ENCODE data around the gene CCDC92.

The CCDC92 gene, protein sequence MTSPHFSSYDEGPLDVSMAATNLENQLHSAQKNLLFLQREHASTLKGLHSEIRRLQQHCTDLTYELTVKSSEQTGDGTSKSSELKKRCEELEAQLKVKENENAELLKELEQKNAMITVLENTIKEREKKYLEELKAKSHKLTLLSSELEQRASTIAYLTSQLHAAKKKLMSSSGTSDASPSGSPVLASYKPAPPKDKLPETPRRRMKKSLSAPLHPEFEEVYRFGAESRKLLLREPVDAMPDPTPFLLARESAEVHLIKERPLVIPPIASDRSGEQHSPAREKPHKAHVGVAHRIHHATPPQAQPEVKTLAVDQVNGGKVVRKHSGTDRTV

DNA sequence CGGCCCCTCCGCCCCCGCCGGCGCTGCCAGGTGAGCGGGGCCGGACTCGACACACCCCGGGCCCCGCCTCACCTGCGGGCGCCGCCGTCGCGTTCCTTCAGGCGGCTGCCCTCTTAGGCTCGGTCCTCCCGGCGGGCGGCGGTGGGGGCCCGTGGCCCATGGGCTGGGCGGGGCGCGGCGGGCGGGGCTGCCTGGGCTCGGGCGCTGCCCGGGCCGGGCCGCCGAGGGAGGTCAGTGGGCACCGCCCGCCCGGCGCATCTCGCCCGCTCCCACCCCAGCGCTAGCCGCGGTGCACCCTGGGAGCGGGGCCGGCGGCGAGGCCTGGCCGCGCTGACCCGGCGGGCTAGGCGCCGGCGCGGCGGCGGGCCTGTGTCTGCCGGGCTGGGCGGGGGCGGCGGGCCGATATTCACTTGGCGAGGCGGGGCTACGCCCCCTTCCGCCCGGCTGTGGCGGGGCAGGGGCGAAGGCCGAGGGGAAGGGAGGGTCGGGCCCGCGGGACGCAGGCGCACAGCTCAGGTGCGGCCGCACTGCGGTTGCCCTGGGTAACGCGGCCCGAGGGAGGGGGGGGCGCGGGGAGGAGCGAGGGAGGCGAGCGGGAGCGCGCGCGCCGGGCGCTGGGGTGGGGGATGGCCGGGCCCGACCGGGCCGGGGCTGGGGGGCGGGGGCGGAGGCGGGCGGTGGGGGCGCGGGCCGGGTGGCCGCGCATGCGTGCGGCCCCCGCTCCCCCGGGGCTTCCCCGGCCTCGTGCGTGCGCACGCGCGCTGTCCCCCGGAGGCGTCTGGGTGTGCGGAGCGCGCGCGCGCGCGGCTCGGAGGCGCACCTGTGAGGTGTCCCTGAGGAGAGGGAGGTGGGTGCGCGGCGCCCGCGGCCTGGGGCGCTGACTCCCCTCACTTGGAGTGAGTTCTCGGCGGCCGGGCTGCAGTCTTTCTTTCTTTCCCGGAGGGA lies at the start of gene CCDC92, which contains the start of gene ZNF664:
CCDC92 (minus strand) TSS at position 375 of the 945 bp plus-strand sequence. CDS start 28,526 bp downstream, outside the sequence.
ZNF664 (plus strand) TSS at position 759 of the 945 bp plus-strand sequence. CDS start 38,930 bp downstream, outside the sequence.
- DNase-seq, result peak; percentile 64 to 76

DNA sequence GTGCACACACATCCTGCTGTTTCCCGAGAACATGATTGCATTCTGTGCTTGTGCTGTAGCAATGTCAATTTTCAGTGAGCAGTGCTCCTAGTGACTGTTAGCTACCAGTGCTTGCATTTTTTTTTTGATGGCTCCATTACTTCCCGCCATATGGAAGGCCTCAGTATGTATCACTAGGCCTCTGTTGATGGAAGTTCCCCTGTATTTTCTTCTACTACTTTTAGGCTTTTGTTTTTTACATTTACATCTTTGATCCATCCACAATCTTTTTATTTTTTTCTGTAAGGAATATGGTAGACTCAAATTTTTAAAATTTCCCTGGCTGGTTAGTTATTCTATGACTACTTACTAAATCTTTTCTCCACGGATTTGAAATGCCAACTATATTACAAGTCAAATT lies 49.5 kb upstream of the CCDC92 start:
- no peak for DNase-seq

DNA sequence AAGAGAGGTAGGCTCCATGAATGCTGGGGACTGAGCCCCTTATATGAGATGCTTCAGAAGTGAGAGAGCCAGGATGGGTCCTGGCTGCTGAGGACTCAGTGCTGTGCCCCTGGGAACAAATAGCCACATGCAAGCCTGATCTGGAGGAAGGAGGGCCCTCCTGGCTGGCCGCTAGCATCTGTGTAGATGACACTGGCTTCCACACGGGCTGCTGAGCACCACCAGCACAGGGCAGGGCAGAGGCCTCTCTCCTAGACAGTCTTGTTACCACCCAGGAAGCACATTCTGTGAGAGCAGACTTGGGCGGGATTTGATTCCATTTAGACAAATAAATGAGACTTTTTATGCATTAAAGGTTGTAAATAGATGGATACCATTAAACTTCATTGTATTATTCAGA lies 48.4 kb upstream of the CCDC92 start:
- no peak for DNase-seq

DNA sequence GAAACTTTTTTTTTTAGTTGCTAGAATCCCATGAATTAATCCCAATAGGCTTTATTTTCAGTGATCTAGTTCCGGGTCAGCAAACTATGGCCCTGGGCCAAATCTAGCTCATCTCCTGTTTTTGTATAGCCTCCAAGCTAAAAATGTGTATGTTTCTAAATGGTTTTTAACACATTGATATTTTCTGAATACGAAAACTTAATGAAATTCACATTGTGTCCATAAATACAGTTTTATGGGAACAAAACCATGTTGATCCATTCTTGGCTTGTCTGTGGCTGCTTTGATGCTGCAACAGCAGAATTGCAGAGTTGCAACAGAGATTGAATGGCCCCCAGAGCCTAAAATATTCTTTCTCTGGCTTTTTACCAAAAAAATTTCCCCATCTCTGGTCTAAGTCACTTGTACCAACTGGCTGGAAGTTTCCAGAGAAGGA lies 47.9 kb upstream of the CCDC92 start:
- no peak for DNase-seq

DNA sequence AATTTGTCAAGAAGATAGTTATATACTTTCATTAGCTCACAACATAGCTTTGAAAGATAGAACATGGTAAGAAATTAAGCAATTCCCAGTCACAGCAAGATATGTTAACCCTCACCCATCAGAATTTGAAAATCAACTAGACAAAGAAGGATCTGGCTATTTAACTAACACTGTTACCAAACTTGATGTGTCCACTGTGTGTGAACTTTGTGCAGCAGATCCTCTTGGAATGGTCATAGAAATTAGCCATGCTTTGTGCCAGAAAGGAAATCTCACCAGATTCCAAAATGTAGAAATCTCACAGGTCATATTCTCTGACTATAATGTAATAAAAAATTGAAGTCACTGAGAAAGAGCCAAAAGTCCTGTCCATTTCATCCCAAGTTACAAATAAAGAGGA lies 46.5 kb upstream of the CCDC92 start:
- no peak for DNase-seq

DNA sequence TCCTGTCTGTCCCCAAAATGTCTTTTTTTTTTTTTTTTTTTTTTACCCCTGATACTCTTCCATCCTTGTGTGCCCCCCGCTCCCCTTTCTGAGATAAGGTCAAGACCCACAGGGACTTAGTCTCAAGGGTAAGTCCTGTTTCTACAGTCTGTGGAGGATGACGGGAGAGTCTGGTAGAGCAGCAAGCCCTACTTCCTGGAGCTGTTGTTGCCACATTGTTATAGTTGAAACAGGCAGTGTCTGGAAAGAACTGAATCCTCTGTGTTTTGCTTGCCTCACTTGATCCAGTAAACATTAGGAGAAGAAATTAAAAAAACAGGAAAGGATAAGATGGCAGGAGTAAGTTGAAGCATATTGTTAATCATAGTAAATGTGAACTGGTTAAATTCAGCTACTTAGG lies 45.9 kb upstream of the CCDC92 start:
- no peak for DNase-seq

DNA sequence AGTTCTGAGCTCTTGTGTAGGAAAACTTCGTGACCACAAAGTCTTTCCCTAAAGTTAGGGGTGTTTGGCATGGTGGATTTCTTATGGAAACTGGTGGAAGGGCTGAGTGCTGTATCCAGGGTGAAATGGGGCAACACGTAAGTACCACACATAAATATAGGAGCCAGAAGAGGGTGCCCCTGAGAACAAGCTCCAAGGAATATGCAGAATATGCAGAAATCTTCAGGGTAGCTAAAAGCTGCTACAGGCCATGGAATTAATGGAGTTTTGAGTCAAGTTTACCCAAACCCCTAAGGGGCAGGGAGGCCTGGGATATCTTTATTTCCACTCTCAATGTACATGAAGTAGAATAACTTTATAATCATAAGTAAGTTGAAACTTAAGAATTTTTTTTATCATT lies 44.4 kb upstream of the CCDC92 start:
- DNase-seq, result no peak

DNA sequence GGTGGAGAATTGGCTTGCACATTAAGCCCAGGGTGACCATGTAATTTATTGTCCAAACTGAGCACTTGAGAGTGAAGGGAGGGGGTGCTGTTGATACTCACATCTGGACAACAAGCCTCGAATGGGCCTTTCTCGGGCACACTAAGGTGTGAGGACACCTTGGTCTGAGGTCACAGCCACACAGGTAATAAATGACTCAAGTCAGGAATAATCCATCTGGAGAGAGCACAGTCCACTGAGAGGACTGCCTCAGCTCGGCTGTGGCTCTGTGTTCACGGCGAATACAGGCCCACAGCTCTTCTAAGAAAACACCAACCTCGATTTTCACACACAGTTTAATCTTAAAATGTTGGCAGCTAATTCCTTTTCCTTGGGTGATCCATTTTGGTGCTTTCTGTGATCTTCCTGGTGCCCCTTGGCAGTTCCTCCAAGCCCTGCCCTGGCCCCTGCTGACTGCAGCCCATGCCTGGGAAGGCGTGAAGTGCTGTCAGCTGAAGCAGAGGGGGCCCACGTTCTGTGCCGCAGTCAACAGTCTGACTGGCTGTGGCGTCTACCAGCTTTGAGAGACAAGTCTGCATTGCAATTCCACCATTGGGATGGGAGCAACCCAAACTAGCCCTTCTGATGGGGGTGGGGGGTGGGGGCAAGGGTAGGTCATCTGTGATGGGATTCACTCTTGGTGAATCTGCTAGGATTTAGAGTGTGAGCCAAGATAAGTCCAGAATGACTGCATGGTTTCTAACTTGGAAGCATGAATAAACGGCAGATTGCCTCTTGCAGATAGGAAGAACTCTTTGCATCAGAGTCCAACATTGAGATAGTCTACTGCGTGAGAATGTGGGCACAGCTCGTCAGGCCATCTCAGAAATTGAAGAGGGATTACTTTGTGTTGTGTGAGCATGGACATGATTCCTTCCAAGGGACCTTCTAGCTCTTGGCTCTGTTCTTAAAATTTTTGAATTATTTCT lies 43.1 kb upstream of the CCDC92 start:
- DNase-seq, result no peak

DNA sequence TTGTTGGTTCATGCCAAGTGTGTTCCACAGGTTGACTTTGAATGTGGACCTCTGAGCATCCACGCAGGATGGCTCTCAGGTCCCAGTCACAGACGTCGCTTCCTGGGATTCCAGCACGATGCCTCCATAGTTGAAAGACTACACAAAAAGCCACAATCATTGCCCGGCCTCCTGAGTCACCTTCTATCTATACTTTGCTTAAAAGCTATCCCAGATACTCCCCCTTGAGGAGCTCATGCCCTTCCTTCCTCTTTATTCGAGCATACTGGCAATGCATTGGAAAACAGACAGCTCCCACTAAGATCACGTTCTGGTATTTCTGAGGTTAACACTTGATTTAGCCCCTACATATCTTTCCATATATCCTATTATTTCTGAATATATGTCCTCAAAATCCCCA lies 40.4 kb upstream of the CCDC92 start:
- no peak for DNase-seq

DNA sequence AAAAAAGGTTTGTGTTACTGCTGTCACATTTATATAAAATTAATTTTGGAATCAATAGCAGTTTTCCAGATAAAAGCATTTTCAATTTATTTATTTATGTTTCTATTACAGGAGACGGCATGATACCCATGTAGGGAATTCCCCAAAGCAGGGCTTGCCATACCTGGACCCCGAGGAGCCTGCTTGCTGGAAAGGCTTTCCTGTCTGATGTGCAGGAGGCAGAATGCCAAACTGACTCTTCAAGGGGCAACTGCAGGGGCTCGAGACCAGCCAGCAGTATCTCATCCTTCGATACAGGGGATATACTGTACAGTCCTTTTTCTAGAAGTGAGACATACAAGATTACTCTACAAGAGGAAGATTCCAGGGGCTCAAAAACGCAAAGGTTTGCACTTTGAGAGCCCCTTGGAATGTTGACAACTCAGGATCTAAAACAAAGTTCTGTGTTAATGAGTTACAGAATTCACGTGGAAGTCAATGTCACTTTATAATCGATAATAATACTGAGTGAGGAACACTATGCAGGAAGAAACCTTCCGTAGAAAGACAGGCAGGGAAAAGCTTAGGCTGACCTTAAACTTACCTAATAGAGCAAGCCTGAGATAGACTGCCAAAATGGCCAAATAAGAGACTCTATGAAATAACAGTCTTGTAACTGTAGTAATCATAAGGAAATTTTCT lies 38.9 kb upstream of the CCDC92 start:
- DNase-seq, result no peak

DNA sequence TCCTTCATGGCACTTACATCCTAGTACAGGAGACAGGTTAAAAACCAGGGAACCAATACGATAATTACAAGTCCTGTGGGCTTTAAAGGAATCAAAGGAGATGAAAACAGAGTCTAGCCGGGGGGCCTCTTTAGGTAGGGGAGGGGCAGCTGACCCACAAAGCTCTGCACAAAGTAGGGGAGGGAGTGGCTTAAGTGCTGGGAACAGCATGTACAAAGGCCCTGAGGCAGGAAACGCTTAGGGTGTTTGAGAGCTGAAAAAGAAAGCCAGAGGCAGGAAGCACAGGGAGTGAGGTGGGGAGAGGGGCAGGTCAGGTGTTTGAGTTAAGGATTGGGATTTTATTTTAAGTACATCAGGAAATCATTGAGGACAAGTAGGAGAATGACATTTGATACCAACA lies 38.1 kb upstream of the CCDC92 start:
- DNase-seq, result no peak

DNA sequence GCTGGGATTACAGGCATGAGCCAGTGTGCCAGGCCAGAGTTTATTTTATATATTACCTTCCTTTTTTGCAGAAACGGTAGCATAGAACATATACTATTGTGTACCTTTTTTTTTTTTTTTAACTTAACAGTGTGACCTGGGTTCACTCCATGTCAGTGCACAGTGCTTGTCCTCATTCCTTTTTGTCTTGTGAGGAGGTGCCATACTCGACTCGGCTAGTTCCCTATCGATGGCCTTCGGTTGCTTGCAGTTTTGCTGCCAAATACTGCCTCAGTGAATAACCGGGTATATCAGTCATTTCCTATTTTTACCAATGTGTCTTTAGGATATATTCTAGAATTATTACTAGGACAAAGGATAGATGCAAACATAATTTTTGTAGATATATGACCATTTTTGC lies 37.1 kb upstream of the CCDC92 start:
- DNase-seq, result no peak

DNA sequence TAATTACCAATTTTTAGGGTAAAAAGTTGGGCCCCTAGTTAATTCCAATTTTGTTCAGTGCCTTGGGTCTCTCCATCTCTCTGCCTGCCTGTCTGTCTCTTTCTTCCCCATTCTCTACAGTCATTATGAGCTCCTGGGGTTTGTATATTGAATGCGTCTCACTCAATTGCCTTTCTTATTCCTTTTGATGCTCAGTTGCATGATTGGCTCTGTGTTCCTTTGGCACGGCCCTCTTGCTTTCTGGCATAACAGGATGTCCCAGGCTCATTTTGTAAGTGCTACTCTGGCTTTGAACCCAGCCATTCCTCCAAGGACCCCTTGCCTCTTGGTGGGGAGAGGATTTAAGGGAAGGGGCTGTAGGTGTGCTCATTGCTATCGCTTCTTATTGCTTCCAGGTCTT lies 36.0 kb upstream of the CCDC92 start:
- DNase-seq, result no peak

DNA sequence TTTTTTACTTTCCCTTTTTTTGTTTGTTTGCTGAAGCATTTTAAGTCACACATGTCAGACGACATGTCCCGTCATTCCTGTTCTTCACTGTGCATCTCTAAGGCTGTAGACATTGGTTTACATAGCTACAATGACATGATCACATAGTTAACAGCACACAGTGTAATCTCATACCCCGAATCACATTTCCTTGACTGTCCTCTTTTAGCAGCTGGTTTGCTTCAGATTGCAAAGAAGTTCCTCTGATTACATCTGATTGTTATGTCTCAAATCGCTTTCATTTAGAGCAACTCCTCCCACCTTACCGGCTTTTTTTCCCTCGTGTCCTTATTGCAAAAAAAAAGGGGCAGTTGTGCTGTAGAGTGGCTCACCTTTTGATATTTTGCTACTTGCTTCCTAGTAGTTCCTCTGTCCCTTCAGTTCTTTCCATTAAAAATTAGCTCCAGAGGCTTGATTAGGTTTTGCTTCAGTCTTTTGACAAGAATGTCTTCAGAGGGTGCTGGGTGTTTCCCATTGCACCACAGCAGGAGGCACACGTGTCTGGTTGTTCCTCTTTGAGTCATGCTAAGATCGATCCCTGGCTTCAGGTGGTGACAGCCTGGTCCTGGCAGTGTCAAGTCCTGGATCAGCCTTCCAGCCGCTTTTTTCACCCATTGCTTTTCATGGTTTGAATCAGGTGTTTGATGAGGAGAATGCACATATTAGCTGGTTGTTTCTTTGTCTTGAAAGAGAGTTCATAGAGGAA lies 35.4 kb upstream of the CCDC92 start:
- DNase-seq, result peak; percentile 47 to 65

DNA sequence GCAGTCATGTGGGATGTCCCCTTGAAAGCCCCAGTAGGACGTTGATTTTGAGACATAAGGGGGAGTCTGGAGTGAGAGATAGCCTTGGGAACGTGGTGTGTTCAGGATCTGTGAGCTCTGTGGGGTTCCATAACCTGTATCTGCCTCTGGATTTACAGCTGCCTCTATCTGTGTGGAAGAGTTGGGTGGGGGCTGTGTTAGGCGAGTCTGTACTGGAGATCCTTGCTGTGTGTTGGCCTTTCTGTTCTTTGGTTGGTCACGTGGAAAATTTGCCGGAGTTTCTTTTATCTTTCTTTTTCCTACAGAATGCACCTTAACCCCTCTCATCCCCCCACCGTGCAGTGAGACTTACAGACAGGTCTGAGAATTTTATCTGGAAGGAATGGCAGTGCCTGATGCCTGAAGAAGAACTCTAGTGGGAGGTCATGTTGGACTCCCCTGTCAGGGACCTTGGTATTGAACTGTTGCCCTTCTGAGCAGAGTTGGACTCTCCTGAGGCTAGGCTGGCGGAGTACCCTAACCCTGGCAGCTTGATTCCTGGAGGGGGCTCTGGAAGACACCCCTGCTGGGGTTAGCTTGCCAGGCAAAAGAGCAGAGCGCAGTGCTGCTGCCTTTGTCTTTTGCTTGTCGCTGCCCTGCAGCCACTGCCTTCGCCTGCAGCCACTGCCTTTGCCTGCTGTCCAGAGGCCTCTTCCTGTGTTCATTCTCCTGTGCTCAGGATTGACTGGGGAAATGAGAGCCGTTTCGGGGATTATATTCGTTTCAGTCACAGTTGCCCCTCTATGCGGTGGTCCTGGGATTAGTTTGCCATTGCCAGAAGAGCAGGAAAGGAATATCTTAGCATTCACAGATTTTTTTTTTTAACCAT lies 34.4 kb upstream of the CCDC92 start:
- no peak for DNase-seq

DNA sequence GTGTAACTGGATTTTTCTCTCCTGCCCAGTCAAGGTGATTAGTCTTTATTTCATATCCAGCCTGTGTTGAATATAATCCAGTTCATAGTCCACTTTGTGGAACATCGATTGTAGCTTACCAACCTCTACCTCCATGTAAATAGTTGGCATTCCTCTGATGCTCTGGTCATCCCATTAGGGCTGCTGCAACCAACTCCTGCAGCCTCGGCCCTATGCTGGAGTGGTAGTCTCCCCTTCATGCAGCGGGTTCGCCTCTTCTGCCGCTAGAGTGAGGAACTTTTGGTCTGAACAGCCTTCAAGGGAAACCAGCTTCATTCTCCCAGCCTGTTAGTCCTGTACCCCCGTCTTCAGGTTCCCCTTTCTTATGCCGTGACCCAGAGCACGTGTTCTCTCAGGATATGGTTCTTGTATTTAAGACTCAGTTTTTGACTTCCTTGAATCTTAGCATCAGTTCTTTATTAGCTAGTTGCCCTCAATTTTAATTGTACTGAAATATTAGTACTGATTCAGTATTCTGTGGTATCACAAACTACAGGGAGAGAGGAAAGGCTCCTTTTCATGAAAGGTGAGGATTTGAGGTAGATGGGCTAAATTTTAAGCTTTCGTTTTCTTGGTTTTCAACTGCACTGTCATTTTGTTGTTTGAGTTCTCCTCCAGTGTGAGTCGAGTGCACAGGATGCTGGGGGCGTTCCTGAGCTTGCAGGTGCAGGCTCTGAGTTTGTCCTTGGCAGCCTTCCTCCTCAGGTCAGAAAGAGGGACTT lies 33.6 kb upstream of the CCDC92 start:
- peak; percentile 34 to 38 for DNase-seq

DNA sequence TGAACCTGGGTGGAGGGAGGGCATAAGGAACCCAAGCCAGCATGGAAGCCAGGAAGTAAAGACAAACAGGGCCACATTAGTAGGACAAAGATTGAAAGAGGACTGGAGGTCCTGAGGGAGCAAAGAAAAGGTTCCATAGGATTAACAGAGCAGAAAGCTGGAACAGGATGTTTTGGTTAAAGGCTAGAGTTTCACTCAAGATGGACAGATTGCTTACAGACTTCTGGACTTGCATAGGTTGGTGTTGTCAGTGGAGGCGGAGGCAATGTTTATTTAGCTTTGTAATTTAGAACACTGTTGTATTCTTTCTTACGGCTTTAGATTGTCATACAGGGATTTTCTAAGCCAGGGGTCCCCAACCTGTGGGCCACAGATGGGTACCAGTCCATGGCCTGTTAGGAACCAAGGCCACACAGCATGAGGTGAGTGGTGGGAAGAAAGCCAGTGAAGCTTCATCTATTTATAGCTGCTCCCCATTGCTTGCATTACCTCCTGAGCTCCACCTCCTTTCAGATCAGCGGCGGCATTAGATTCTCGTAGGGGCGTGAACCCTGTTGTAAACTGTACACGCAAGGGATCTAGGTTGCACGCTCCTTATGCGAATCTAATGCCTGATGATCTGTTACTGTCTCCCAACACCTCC lies 31.7 kb upstream of the CCDC92 start:
- no peak for DNase-seq

DNA sequence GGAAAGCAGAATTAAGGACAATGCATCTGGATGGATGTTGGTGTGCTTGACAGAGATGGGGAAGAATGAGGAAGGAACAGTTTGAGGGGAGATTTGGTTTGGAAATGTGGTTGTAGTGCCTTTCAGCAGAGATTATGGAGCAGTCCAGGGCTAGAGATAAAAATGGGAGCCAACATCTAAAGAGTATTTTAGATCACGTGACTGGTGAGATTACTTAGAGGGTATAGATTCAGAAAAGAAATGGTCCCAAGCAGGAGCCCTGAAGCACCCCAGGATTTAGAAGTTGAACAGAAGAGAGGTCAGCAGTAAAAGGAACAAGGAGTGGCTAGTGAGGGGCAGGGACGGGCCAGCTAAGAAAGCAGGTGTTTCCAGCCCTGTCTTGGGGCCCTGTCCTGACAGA lies 30.0 kb upstream of the CCDC92 start:
- no peak for DNase-seq
